Naive thymus-derived CD4-positive, alpha-beta T cell (primary cell): ENCODE measurements around the gene ACAD10. TPM values are rescaled to one million over a fixed set of nuclear protein-coding genes. Genes with fewer than 3 reads are reported as not detected.

Source experiments
- ATAC-seq: fragments of 150-1000 bp; cut with Tn5 transposase; 2 replicates; pipeline ENCODE4 v1.10.0; 2021; ENCODE audit warnings: mild to moderate bottlenecking, moderate library complexity
- CTCF ChIA-PET: fragments of 350-600 bp; sonication (Branson Sonifier 250); formaldehyde crosslinking; loops from one replicate; lab custom pipeline; 2021; ENCODE audit warnings: antibody characterized with exemption; lab: Charles Lee
- POLR2A ChIA-PET: fragments of 350-600 bp; sonication (Branson Sonifier 250); formaldehyde crosslinking; loops from one replicate; lab custom pipeline; 2021; ENCODE audit warnings: antibody characterized with exemption, inconsistent platforms; lab: Charles Lee
- DNase-seq, 9 donors: peaks; one replicate each; pipeline versions ENCODE4 v3.0.0 to v3.0.0-alpha.2; 2020 to 2022; ENCODE audit warnings: mixed read lengths in 1 of 9
- H3K27ac ChIP-seq: one replicate; pipeline ENCODE4 v1.7.0; 2013; ENCODE audit warnings: mild to moderate bottlenecking, low read depth, low read length, moderate library complexity
- H3K27me3 ChIP-seq, 2 donors: one replicate each; pipeline ENCODE4 v1.7.0; 2013; ENCODE audit warnings: low read length in 2 of 2, mild to moderate bottlenecking in 2 of 2, moderate library complexity in 2 of 2; ENCODE audit not compliant: control insufficient read depth in 2 of 2, insufficient read depth in 2 of 2
- H3K36me3 ChIP-seq, 3 experiments: 1 replicate in 2 of 3; 2 replicates in 1 of 3; pipeline ENCODE4 v1.7.0; 2013; ENCODE audit warnings: low read length in 3 of 3, mild to moderate bottlenecking in 3 of 3, moderate library complexity in 1 of 3; ENCODE audit not compliant: insufficient read depth in 3 of 3, control insufficient read depth in 2 of 3
- H3K4me1 ChIP-seq, 2 donors: one replicate each; pipeline ENCODE4 v1.7.0; 2013; ENCODE audit warnings: low read length in 2 of 2, mild to moderate bottlenecking in 2 of 2, moderate library complexity in 1 of 2; ENCODE audit not compliant: control insufficient read depth in 2 of 2, insufficient read depth in 2 of 2
- H3K4me3 ChIP-seq: 2 replicates; pipeline ENCODE4 v1.7.0; 2013; ENCODE audit warnings: mild to moderate bottlenecking, low read length
- H3K9me3 ChIP-seq, 3 experiments: 1 replicate in 2 of 3; 2 replicates in 1 of 3; pipeline ENCODE4 v1.7.0; 2013; ENCODE audit warnings: low read length in 3 of 3; ENCODE audit not compliant: control insufficient read depth in 2 of 3
- H3K27ac Mint-ChIP-seq, 9 donors: one replicate each; pipeline ENCODE4 v1.8.0; 2020 to 2022; ENCODE audit warnings: mixed read lengths in 9 of 9, mild to moderate bottlenecking in 8 of 9, moderate library complexity in 5 of 9, inconsistent platforms in 2 of 9
- H3K27me3 Mint-ChIP-seq, 5 donors: one replicate each; pipeline ENCODE4 v1.8.0; 2021 to 2022; ENCODE audit warnings: mixed read lengths in 5 of 5, mild to moderate bottlenecking in 1 of 5
- H3K36me3 Mint-ChIP-seq, 5 donors: one replicate each; pipeline ENCODE4 v1.8.0; 2020 to 2022; ENCODE audit warnings: mixed read lengths in 5 of 5, mild to moderate bottlenecking in 3 of 5, inconsistent platforms in 1 of 5
- H3K4me1 Mint-ChIP-seq, 7 donors: one replicate each; pipeline ENCODE4 v1.8.0; 2020 to 2022; ENCODE audit warnings: mixed read lengths in 7 of 7, mild to moderate bottlenecking in 3 of 7, inconsistent platforms in 1 of 7
- H3K4me3 Mint-ChIP-seq, 10 donors: one replicate each; pipeline ENCODE4 v1.8.0; 2020 to 2022; ENCODE audit warnings: mild to moderate bottlenecking in 10 of 10, mixed read lengths in 10 of 10, moderate library complexity in 6 of 10, inconsistent platforms in 2 of 10
- H3K9me3 Mint-ChIP-seq, 11 donors: one replicate each; pipeline ENCODE4 v1.8.0; 2020 to 2022; ENCODE audit warnings: mixed read lengths in 11 of 11, mild to moderate bottlenecking in 4 of 11, inconsistent platforms in 1 of 11, moderate library complexity in 1 of 11
- intact Hi-C, 2 donors: fragments of 100-400 bp; cut with micrococcal nuclease; formaldehyde crosslinking; loops; one replicate each; pipeline ENCODE4 v1.15.1; 2023
- microRNA-seq: library from miRNA; unstranded; fragments of <30 nt; microRNA quantifications from one replicate; pipeline ENCODE4 v1.2.0, GENCODE V29; 2022; ENCODE audit warnings: borderline microRNAs expressed
- polyA plus RNA-seq, 2 donors: library from polyadenylated mRNA; unstranded; fragments of 300-500 nt; fragmentation: Illumina TruSeq; gene quantifications; one replicate each; pipeline ENCODE4 v1.2.3, GENCODE V29; 2021
- total RNA-seq, 6 experiments: library from RNA in 5 of 6; stranded (reverse) in 5 of 6; gene quantifications; 1 replicate in 5 of 6; 2 replicates in 1 of 6; pipeline ENCODE4 v1.2.3 and lab custom pipeline; 2021 to 2026

The ACAD10 gene
- total and polyA plus RNA-seq, 7 experiments from 2014 or later, result 10.4 to 65.3 (median 31.3) TPM

DNA sequence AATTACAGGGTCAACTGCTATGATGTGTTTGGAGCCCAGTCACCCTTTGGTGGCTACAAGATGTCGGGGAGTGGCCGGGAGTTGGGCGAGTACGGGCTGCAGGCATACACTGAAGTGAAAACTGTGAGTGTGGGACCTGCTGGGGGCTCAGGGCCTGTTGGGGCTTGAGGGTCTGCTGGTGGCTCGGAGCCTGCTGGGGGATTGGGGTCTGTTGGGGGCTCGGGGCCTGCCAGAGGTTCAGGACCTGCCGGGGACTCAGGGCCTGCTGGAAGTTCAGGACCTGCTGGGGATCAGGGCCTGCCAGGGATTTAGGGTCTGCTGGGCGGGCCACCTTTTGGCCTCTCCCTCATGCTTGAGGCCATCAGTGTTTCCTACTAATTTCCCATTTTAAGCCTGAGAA lies 118.0 kb downstream of the ACAD10 start:
- POLR2A ChIA-PET, result no interaction called here
- Mint-ChIP-seq H3K27me3 (no peaks in the 10 kb centered on the region), H3K27ac (no peak overlapping the region), H3K36me3 (peaks cover 0 to 5% (median 0%) of the 10 kb centered on the region in 5 donors), H3K4me1 (peaks cover 0 to 1% (median 0%) of the 10 kb centered on the region in 7 donors), H3K9me3 (no peaks in the 10 kb centered on the region), H3K4me3 (no peak overlapping the region)
- Histone ChIP-seq H3K27me3 (no peaks in the 10 kb centered on the region), H3K9me3 (no peaks in the 10 kb centered on the region), H3K4me1 (no peaks in the 10 kb centered on the region), H3K27ac (no peak overlapping the region), H3K4me3 (no peak overlapping the region), H3K36me3 (no peaks in the 10 kb centered on the region)
- intact Hi-C loops, result no loop called here
- no peak for ATAC-seq
- DNase-seq, result no peak
- CTCF ChIA-PET, result interaction anchor here (0.7 to 1.4 kb wide), 2 partner anchors 9 to 653 kb away, joined by 3 to 6 read pairs; no protein-coding TSS in a partner anchor

DNA sequence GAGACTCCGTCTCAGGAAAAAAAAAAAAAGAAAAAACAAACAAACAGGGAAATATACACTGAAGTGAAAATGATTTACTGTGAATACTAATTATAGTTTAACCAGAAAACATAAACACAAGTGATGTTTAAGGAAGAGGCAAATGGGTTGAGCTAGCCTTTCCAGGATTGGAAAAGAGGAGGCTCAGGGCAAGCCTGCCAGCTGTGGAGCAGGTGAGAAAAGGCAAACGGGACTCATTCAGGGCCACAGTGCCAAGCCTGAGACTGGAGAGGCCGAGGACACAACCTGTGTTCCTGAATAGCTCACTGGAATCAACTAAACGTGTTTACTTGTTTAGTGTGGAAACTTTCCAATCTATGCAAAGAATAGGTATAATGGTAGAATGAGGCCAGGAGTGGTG lies 120.5 kb downstream of the ACAD10 start:
- H3K36me3 ChIP-seq, result no peaks in the 10 kb centered on the region
- H3K27ac ChIP-seq, result no peak overlapping the region
- CTCF ChIA-PET, result no interaction called here
- POLR2A ChIA-PET, result no interaction called here
- no peaks in the 10 kb centered on the region for H3K9me3 Mint-ChIP-seq
- no peaks in the 10 kb centered on the region for H3K27me3 ChIP-seq
- no peaks in the 10 kb centered on the region for H3K4me1 ChIP-seq
- H3K4me1 Mint-ChIP-seq, result peaks cover 0 to 1% (median 0%) of the 10 kb centered on the region in 7 donors
- intact Hi-C loops, result no loop called here
- H3K36me3 Mint-ChIP-seq, result no peaks in the 10 kb centered on the region
- no peaks in the 10 kb centered on the region for H3K27me3 Mint-ChIP-seq
- H3K27ac Mint-ChIP-seq, result no peak overlapping the region
- DNase-seq (no peak), ATAC-seq (no peak)
- H3K4me3 ChIP-seq, result no peak overlapping the region
- H3K4me3 Mint-ChIP-seq, result no peak overlapping the region
- H3K9me3 ChIP-seq, result no peaks in the 10 kb centered on the region

Small RNA genes lying within 50 kb of the gene (microRNA-seq; reads per million reads assigned to microRNA genes)
- gene MIR6761, result not detected

Other genes starting within 250 kb of the ACAD10 start
- gene ATXN2, start 86.7 kb upstream of the ACAD10 start, total RNA-seq, result 10 to 100 TPM; 39.7 to 71.9 (median 52.8) TPM
- gene ATXN2, start 86.7 kb upstream of the ACAD10 start, polyA plus RNA-seq, result 10 to 100 TPM; 23.9 to 32.2 TPM
- gene BRAP, start 97 bp upstream of the ACAD10 start, total RNA-seq, result 10 to 100 TPM; 19.5 to 25.5 (median 23.0) TPM
- 10 to 100 TPM; 19.4 to 27.3 TPM for gene BRAP, start 97 bp upstream of the ACAD10 start, polyA plus RNA-seq
- gene ALDH2, start 80.9 kb downstream of the ACAD10 start, total RNA-seq, result 10 to 100 TPM in 1 of 5 experiments, 1 to 10 TPM in 3, under 1 TPM in 1; 0.46 to 69.3 (median 3.4) TPM
- gene ALDH2, start 80.9 kb downstream of the ACAD10 start, polyA plus RNA-seq, result under 1 TPM; 0.89 to 0.99 TPM
- gene MAPKAPK5, start 156.2 kb downstream of the ACAD10 start, total RNA-seq, result 10 to 100 TPM; 46.1 to 72.1 (median 60.0) TPM
- 10 to 100 TPM; 30.6 to 53.4 TPM for gene MAPKAPK5, start 156.2 kb downstream of the ACAD10 start, polyA plus RNA-seq